Prostate gland (tissue), 2 donors: Measurements from ENCODE around the gene IL36B.

Experiments used
- POLR2AphosphoS5 ChIP-seq: sonication (generic); formaldehyde crosslinking; IDR thresholded peaks from one replicate; pipeline ENCODE4 v1.6.1; 2017; ENCODE audit warnings: antibody characterized with exemption
- TF ChIP-seq, protein P1 (sequence below), 4 experiments: fragments of 200-600 bp in 2 of 4; fragments of 450-650 bp in 2 of 4; sonication (generic) in 2 of 4; IDR thresholded peaks; 1 replicate in 3 of 4; 2 replicates in 1 of 4; pipeline ENCODE4 v1.5.1; 2016 to 2019; ENCODE audit warnings: antibody characterized with exemption in 4 of 4, mild to moderate bottlenecking in 2 of 4, moderate library complexity in 2 of 4

DNA sequence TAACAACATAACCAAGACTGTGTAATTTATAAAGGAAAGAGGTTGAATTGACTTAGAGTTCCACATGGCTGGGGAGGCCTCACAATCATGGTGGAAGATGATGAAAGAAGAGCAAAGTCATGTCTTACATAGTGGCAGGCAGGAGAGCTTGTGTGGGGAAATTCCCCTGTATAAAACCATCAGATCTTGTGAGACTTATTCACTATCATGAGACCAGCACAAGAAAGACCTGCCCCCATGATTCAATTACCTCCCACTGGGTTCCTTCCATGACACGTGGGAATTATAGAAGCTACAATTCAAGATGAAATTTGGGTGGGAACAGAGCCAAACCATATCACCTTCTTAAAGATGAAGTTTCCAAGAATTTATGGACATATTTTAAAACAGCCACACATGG lies 3.9 kb upstream of the IL36B start:
- no peak for TF ChIP-seq POLR2AphosphoS5
- TF ChIP-seq, protein P1, sequence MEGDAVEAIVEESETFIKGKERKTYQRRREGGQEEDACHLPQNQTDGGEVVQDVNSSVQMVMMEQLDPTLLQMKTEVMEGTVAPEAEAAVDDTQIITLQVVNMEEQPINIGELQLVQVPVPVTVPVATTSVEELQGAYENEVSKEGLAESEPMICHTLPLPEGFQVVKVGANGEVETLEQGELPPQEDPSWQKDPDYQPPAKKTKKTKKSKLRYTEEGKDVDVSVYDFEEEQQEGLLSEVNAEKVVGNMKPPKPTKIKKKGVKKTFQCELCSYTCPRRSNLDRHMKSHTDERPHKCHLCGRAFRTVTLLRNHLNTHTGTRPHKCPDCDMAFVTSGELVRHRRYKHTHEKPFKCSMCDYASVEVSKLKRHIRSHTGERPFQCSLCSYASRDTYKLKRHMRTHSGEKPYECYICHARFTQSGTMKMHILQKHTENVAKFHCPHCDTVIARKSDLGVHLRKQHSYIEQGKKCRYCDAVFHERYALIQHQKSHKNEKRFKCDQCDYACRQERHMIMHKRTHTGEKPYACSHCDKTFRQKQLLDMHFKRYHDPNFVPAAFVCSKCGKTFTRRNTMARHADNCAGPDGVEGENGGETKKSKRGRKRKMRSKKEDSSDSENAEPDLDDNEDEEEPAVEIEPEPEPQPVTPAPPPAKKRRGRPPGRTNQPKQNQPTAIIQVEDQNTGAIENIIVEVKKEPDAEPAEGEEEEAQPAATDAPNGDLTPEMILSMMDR (IDR thresholded peaks at IDR 0.05), result no peak
